Gastroesophageal sphincter (tissue), 4 donors: ENCODE results near the gene CCDC121. TPM values are rescaled to one million over a fixed set of nuclear protein-coding genes. Genes with fewer than 3 reads are reported as not detected.

Source experiments
- ATAC-seq: fragments of 150-250 bp; one replicate; pipeline ENCODE4 v1.9.1; 2016; ENCODE audit warnings: mild to moderate bottlenecking, moderate library complexity
- H3K27ac ChIP-seq, 4 donors: fragments of 200-600 bp; sonication (generic) in 3 of 4; 1 replicate in 3 of 4; 2 replicates in 1 of 4; pipeline ENCODE4 v1.5.1; 2016 to 2019
- H3K27me3 ChIP-seq: fragments of 200-600 bp; sonication (generic); one replicate; pipeline ENCODE4 v1.5.1; 2019
- H3K36me3 ChIP-seq, 2 donors: fragments of 200-600 bp; sonication (generic); one replicate each; pipeline ENCODE4 v1.5.1; 2019; ENCODE audit warnings: control low read depth in 1 of 2
- H3K4me1 ChIP-seq, 3 donors: fragments of 200-600 bp; sonication (generic); 1 replicate in 2 of 3; 2 replicates in 1 of 3; pipeline ENCODE4 v1.5.1; 2016 to 2019; ENCODE audit warnings: control low read depth in 2 of 3
- H3K4me3 ChIP-seq, 2 donors: fragments of 200-600 bp; sonication (generic); one replicate each; pipeline ENCODE4 v1.5.1; 2019; ENCODE audit warnings: mild to moderate bottlenecking in 1 of 2, moderate library complexity in 1 of 2
- H3K9me3 ChIP-seq, 3 donors: fragments of 200-600 bp; sonication (generic); one replicate each; pipeline ENCODE4 v1.5.1; 2017 to 2019; ENCODE audit warnings: control low read depth in 2 of 3
- CTCF ChIP-seq, 4 experiments: fragments of 200-600 bp in 2 of 4; fragments of 450-650 bp in 2 of 4; sonication (generic) in 1 of 4; IDR thresholded peaks; one replicate each; pipeline ENCODE4 v1.5.1; 2017 to 2019; ENCODE audit warnings: antibody characterized with exemption in 4 of 4, mild to moderate bottlenecking in 2 of 4, moderate library complexity in 2 of 4
- EP300 ChIP-seq: sonication (generic); formaldehyde crosslinking; IDR thresholded peaks from one replicate; pipeline ENCODE4 v1.6.1; 2017; ENCODE audit warnings: antibody characterized with exemption, mild to moderate bottlenecking
- POLR2A ChIP-seq, 2 donors: fragments of 450-650 bp; IDR thresholded peaks; one replicate each; pipeline ENCODE4 v1.6.1; 2017; ENCODE audit warnings: antibody characterized with exemption in 2 of 2, mild to moderate bottlenecking in 2 of 2, moderate library complexity in 1 of 2
- POLR2AphosphoS5 ChIP-seq: sonication (generic); formaldehyde crosslinking; IDR thresholded peaks from one replicate; pipeline ENCODE4 v1.6.1; 2017; ENCODE audit warnings: antibody characterized with exemption
- WGBS, 2 donors: methylation state at CpG; one replicate each; pipeline ENCODE4 v1.1.5; 2018; ENCODE audit warnings: low coverage in 1 of 2; 5-methylcytosine and 5-hydroxymethylcytosine counted together
- total RNA-seq, 4 donors: library from RNA; depleted of rRNA; stranded (reverse); fragments of >200 nt; gene quantifications; one replicate each; pipeline ENCODE4 v1.1.0, GENCODE V29; 2016

Gene CCDC121
- total RNA-seq, 4 donors from 2014 or later: 3.1 to 14.0 (median 5.0) TPM

GRCh38 chr2:27664622-27665363 is 36.0 kb upstream of the CCDC121 start:
- Histone ChIP-seq H3K27ac (peak overlapping the region in 1 of 4 donors; percentile 83), H3K4me1 (peaks cover 4 to 44% (median 11%) of the 10 kb centered on the region in 3 donors), H3K36me3 (peaks cover 6 to 56% of the 10 kb centered on the region in 2 donors)

GRCh38 chr2:27664154-27664574 is 35.4 kb upstream of the CCDC121 start:
- no peaks in the 10 kb centered on the region for H3K9me3 ChIP-seq
- peaks cover 4 to 46% (median 11%) of the 10 kb centered on the region in 3 donors for H3K4me1 ChIP-seq
- ATAC-seq: peak; percentile 5
- peak overlapping the region; percentile 71 to 94 (median 87) for H3K27ac ChIP-seq
- H3K4me3 ChIP-seq: peak overlapping the region; percentile 88 to 91
- 4% methylated on average over 5 of the region's 28 CpGs; no CpG with 5 or more reads in 1 of the 2 donors for WGBS, 2 donors
- peaks cover under 1 to 56% of the 10 kb centered on the region in 2 donors for H3K36me3 ChIP-seq
- no peaks in the 10 kb centered on the region for H3K27me3 ChIP-seq
- TF ChIP-seq CTCF (IDR thresholded peaks at IDR 0.05): no peak
- no peak for TF ChIP-seq POLR2A (IDR thresholded peaks at IDR 0.05)
- no peak for TF ChIP-seq EP300
- TF ChIP-seq POLR2AphosphoS5: no peak

More at GRCh38 chr2:27664622-27665363, 36.0 kb upstream of the CCDC121 start:
- Histone ChIP-seq H3K9me3 (no peaks in the 10 kb centered on the region), H3K4me3 (peak overlapping the region; percentile 88 to 91), H3K27me3 (no peaks in the 10 kb centered on the region)
- WGBS, 2 donors: 67 to 93% methylated on average over 3 to 5 of the region's 16 CpGs
- ATAC-seq: no peak
- TF ChIP-seq EP300: no peak
- no peak for TF ChIP-seq POLR2AphosphoS5
- no peak for TF ChIP-seq CTCF (IDR thresholded peaks at IDR 0.05)
- TF ChIP-seq POLR2A (IDR thresholded peaks at IDR 0.05): no peak

GRCh38 chr2:27663285-27664153 is 34.7 kb upstream of the CCDC121 start, which contains the start of the genes SLC4A1AP and SUPT7L:
SLC4A1AP (plus strand) TSS chr2:27663889; CDS start chr2:27663915, 26 bp downstream.
SUPT7L (minus strand) TSS chr2:27663614; CDS start chr2:27662192, 1,422 bp downstream.
- WGBS, 2 donors: 0% methylated on average over 11 to 15 of the region's 56 CpGs
- Histone ChIP-seq H3K9me3 (no peaks in the 10 kb centered on the region), H3K27ac (peak within 1 kb of the TSS; percentile 71 to 94 (median 87)), H3K4me1 (peaks cover 4 to 49% (median 11%) of the 10 kb centered on the region in 3 donors), H3K27me3 (no peaks in the 10 kb centered on the region), H3K4me3 (peak within 1 kb of the TSS; percentile 88 to 91), H3K36me3 (peaks cover 0 to 55% of the 10 kb centered on the region in 2 donors)
- peak; percentile 83 for ATAC-seq
- TF ChIP-seq POLR2AphosphoS5: peak; percentile 49
- no peak for TF ChIP-seq EP300

- no peak for ATAC-seq
- TF ChIP-seq CTCF (IDR thresholded peaks at IDR 0.05) (no peak), EP300 (no peak), POLR2AphosphoS5 (no peak), POLR2A (IDR thresholded peaks at IDR 0.05) (no peak)
- 83 to 91% methylated on average over 1 of the region's 1 CpG for WGBS, 2 donors
- no peak overlapping the region for H3K27ac ChIP-seq
- no peaks in the 10 kb centered on the region for H3K9me3 ChIP-seq
- no peaks in the 10 kb centered on the region for H3K27me3 ChIP-seq
- no peak overlapping the region for H3K4me3 ChIP-seq
- peaks cover 4 to 43% (median 11%) of the 10 kb centered on the region in 3 donors for H3K4me1 ChIP-seq
- H3K36me3 ChIP-seq: peaks cover 0 to 54% of the 10 kb centered on the region in 2 donors
Observed at GRCh38 chr2:27661371-27661770, 32.6 kb upstream of the CCDC121 start.
